Cortex of kidney (tissue), 1 donor: ENCODE data around the gene DDX25.
A peak's percentile ranks its signal among the peaks of the same experiment; 100 is the strongest.
"Not testable (repeated sequence)": the region's sequence is repeated elsewhere in the genome, so short reads cannot be mapped to it uniquely, and the experiment has no call there.

Experiments used
- DNase-seq: peaks from one replicate; lab custom pipeline; 2025; lab: John Stamatoyannopoulos, UW

Gene DDX25

DNA sequence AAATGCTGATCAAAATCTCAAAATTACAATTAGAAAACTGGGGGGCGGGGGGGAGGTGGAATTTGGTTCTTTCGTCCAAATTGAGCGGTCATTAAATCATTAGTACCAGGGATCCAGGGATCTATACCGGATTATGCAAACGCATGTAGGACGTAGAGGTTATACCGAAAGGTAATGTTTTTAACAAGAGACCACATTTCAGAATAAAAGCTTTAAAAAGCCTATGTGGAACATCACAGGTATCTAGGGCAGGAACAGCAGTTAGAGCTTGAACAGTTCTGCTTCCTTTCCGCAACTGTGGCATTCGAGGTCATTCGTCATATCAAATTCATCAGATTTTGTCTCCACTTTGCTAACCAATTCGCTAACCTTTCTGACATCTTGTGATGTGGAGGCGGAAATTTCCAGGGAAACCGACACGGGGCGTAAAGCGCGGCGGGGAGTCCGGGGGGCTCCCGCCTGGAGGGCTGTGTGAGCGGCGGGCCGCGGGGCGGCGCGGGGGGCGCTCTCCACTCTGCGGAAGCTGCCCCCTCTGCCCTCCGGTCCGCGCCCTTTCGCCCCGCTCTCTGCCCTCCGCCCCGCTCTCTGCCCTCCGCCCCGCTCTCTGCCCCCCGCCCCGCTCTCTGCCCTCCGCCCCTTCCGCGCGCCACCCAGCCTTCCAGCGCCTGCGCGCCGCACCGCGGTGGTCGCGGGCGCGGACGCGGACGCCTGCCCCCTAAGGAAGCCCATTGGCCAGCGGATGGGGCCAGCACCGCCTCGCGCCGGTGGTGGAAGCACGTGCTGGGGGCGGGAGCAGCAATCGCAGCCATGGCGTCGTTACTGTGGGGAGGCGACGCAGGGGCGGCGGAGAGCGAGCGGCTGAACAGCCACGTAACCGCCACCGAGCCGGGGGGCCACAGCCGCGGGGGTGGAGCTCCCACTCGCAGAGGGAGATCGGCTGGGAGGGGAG lies at the start of gene DDX25:
Gene DDX25 (plus strand): TSS at position 798 of the 949 bp plus-strand sequence. CDS start 10 bp downstream, at position 808.
- no peak for DNase-seq

DNA sequence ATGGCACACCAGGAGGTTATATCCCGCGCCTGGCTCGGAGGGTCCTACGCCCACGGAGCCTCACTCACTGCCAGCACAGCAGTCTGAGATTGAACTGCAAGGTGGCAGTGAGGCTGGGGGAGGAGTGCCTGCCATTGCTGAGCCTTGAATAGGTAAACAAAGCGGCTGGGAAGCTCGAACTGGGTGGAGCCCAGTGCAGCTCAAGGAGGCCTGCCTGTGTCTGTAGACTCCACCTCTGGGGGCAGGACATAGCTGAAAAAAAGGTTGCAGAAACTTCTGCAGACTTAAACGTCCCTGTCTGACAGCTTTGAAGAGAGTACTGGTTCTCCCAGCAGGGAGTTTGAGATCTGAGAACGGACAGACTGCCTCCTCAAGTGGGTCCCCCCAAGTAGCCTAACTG lies 46.6 kb upstream of the DDX25 start:
- DNase-seq, result not testable (repeated sequence)

DNA sequence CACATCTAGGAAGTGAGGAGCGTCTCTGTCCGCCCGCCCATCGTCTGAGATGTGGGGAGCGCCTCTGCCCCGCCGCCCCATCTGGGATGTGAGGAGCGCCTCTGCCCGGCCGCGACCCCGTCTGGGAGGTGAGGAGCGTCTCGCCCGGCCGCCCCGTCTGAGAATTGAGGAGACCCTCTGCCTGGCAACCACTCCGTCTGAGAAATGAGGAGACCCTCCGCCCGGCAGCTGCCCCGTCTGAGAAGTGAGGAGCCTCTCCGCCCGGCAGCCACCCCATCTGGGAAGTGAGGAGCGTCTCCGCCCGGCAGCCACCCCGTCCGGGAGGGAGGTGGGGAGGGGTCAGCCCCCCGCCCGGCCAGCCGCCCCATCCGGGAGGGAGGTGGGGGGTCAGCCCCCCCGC lies 41.5 kb upstream of the DDX25 start:
- DNase-seq, result not testable (repeated sequence)

DNA sequence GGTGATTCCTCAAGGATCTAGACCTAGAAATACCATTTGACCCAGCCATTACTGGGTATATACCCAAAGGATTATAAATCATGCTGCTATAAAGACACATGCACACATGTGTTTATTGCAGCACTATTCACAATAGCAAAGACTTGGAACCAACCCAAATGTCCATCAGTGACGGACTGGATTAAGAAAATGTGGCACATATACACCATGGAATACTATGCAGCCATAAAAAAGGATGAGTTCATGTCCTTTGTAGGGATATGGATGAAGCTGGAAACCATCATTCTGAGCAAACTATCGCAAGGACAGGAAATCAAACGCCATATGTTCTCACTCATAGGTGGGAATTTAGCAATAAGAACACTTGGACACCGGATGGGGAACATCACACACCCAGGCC lies 39.0 kb upstream of the DDX25 start:
- DNase-seq, result not testable (repeated sequence)

DNA sequence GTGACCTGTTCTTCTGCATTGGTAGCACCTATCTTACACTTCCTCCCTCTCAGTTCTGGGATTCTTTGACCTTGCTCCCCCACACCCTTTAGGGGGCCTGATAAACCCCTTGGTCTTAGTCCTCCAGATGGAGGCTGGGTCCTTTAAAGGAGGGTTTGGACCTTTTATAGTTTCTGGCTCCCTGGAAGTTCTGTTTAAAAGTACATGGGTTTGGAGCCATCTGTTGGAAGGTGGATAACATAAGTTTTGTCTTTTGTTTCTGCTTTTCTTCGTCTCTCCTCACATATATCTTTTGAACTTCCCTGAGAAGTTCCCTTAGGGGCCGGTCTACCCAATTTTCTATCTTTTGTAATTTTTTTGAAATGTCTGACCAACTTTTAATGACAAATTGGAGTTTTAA lies 34.8 kb upstream of the DDX25 start:
- no peak for DNase-seq

DNA sequence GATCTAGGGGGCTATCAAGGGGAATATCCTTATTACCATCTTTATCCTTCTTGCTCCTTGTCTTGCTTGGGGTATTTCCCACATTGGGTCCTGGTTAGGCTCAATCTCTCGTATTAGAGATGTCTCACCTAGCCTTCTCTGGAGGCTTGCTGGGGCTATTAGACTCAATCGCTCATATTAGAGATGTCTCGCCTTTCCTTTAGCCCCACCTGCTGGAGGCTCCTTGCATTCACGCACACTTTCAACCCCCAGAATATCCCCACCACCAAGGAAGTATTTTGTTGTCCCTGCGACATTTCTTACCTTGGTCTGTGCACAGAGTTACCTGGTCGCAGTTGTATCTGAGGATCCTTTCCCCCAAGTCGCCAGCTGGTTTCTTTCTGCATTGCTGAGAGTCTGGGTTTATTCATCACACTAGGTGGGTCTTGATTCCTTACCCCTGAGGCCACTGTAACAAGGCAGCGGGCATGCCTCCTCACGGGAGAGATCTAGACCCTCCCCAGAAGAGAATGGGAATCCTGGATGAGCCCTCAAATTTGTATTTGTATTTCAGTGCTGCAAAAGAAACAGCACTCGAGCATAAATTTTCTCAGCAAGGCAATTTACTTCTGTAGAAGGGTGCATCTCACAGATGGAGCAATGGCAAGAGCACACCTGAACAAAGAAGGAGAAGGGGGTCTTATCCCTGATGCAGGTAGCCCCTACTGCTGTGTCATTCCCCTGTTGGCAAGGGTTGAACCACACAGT lies 32.7 kb upstream of the DDX25 start:
- no peak for DNase-seq

DNA sequence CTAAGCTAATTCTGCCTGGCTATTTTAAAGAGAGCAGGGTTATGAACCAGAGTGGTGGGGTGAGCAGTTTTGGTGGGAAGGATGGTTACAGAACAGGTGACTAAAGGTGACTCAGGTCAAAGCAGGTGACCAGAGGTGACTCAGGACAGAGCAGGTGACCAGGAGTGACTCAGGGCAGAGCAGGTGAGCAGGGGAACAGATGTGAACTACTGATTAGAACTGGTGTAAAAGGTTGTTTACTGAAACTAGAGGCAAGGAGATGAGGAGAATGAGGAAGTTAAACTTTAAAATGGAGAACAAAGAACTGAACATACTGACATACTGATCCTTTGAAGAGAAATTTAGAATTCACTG lies 32.2 kb upstream of the DDX25 start:
- no peak for DNase-seq

DNA sequence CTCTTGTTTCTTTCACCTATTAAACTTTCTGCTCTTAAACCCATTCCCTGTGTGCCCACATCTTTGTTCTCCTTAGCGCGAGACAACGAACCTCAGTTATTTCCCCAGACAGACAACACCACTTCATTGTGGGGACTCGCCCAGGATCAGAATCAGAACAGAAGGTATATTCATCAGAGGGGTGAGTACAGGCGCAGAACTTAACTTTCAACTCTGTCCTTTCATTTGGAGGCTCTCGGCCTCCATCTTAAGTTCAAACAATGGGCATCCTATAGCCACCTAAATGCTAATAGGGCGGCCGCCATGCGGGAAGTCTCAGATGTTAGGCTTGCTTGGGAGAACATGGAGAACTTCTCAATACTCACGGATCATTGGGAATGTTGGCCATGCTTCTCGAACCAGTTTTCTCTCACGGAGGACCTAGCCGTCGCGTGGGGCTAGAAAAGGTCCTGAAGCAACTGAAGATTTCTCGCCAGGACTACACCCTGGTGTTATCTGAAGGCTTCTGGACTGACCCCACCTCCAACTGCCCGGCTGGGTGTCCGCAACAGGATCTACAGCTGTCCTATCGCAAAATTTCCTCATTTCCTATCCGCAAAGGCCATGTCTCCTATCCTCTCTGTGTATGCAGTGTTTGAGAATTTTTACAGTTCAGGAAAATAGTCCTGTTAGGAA lies 30.3 kb upstream of the DDX25 start:
- DNase-seq, result no peak

DNA sequence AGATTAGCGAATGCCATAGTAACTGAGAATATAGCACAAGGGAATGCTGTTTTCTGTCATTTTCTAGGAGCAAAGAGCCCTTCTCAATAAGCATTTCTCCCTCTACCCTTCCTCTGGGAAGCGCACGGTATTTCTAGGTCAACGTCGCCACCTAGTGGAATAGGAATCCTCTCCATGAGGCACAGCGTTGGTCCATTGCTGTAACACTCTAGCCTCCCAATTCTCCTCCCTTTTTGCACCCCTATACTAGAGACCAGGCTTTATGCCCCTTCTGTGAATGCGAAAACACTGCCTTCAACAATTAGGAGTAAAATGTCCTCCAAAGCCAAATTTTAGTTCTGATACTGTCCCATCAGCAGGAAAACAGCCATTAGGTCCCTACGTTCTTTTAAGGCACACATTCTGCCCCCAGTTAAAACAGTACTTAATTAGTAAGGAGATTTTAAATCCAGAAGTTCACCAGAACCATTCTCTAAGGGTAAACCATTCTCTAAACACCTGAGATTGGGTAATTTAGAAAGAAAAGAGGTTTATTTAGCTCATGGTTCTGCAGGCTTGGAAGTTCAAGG lies 29.7 kb upstream of the DDX25 start:
- no peak for DNase-seq

DNA sequence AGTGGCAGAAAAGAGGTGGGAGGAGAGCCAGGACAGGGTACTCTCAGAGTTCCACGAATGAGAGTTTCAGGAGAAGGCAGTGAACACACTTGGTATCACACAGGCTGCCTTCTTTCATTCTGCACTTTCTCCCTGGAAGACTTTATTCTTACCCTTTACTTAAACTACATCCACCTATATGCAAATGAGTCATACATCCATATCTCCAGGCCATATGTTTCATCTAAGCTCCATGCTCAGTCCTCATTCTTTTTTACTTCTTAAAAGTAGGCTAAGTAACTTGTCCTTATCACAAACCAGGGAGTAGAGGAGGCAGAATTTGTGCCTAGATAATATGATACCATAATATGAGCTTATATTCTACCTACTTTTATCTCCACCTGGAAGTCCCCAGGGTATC lies 23.0 kb upstream of the DDX25 start:
- DNase-seq, result no peak

DNA sequence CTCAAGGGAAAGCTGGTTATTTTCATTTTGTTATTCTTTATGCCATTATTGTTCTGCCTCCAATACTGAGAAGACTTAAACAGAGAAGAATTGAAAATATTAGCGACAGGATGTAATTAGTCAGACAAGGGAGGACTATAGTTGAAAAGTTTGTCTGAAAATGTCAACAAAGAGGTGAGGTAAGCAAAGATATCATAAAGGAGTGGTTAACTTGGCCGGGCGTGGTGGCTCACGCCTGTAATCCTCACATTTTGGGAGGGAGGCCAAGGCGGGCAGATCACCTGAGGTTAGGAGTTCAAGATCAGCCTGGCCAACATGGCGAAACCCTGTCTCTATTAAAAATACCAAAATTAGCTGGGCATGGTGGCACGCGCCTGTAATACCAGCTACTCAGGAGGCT lies 20.9 kb upstream of the DDX25 start:
- DNase-seq, result no peak

DNA sequence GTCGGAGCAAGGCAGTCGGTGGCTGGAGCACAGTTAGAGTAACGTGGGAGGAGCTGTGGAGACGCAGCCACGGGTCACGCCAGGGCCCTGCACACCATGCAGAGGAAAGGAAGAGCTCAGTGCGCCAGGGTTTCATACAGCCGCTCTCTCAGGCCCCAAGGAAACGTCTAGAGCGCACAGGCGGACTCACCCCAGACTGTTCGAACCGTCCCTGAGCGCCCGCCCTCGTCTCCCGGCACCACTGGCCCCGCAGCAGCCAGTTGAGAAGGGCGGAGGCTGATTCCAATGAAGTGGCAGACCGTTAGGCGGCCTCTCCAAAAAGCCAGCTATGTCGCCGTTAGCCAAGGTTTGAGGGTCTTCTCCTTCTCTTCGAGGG lies 17.3 kb upstream of the DDX25 start:
- no peak for DNase-seq

DNA sequence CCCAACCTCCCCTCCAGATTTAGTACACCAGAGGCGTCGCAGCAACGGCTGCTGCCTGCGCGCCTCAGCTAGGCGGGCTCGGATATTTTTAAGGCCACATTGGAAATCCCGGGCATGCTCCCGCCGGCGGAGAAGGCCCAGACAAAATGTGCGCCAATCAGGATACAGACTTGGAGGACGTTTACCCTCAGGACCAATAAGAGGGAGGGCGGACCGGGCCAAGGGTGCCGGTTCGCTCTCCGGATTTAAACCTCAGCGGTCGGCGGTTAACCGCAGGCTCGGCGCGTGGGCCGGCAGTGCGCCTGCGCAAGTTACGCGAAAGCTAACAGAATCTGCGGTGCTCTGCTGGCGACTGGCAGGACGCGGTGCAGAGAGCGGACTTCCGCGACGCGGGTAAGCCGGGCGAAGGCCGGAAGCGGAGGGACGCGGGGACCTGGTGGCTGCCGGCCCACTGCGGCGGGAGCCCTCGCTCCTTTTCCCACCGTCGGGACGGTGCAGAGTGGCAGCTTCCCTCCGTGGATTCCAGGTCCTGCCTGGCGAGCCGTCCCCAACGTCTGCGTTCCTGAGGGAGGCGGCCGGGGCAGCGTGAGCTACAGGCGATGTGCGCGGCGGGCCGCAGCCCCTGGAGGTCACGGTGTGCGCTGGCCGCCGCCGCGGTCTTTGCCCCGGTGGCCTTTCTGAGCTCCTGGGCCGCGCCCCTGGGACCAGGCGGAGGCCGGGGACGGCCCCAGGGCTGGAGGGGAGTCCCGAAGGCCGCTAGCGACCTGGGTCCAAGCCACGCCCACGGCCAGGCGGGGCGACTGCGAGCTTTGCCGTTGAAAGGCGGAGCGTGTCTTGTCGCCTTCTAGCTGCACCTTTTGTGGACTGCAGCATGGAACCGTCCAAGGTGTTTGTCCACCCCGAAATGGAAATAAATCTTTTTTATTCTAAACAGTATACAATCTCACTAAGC lies 16.7 kb upstream of the DDX25 start, which contains the start of gene HYLS1:
Gene HYLS1 (plus strand): TSS at position 296 of the 952 bp plus-strand sequence. CDS start 11,701 bp downstream, outside the sequence.
- DNase-seq, result peak; percentile 44

DNA sequence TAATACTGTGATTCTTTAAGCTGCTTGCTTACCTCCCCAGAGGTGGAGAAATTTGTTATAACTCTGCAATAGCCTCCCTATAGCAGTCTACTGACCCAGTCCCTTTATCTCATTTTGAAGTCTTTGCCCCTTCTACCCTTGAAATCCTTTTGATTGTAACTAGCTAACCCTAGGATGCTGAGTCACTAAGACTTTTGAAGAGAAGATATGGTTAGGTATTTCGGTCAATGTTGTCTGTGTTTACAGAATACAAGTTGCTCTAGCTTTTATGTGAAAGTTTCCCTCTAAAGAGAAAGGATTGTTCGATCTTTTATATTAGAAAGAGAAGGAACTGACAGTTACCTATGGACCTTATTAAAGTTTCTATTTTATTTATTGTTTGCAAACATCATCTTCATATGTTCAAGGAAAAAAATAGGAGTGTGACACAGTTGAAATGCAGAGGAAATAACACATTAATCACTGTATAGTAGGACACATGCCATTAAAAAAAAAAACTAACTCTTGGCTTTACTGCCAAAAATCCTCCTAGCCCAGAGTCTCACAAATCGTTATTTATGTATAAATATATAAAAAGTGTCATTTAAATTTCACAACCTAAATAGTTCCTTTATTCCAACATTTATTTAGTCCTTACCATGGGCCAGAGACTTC lies 13.7 kb upstream of the DDX25 start:
- DNase-seq, result no peak

DNA sequence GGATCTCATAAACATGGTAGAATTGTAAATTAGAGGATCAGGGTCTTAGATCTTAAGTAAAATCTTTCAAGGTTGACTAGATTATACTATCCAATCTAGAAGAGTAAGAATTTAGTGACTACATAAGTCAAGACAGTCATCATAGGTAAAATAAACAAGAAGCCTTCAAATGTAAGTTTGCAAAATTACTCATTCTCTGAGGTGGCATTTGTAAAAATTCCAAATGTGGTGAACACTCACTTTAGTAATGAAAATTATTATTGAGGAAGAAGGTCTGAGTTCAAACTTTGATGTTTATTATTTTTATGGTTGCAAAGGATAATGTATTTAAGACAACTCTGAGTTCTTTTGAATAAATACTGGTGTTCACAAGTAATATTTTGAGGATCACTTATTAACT lies 12.2 kb upstream of the DDX25 start:
- DNase-seq, result no peak

DNA sequence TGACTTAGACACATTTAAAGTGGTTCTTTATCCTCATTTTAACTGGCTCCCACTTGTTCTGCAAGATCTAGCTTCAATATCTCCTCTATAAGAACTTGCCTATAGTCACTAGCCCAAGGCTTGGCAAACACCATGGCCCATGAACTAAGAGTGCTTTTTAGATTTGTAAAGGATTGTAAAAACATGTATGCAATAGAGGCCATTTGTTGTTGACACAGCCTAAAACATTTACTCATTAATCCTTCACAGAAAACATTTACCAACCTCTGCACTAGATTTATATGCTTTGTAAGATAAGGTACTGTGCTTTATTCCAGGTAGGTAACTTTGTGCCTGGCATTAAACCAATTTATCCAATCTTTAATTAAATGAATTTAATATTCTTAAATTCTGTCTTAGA lies 11.3 kb upstream of the DDX25 start:
- DNase-seq, result no peak

DNA sequence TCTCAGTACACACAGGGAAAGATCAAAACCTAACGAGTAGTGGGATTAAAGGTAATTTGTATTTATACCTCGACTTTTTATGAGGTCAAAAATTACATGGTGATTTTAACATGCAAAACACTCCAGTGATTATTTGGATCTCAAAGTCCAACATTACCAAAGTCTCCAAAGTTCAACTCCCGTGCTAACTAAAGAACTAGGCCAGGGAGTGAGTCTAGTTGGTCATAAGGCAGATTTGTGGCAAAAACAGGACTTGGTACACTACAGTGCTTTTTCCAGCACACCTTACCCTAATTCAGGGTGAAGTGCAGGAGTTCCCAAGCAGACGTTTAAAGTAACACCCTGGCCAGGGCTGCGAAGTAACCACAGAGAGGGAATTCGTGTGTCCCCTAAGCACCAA lies 2.4 kb upstream of the DDX25 start:
- DNase-seq, result no peak

DNA sequence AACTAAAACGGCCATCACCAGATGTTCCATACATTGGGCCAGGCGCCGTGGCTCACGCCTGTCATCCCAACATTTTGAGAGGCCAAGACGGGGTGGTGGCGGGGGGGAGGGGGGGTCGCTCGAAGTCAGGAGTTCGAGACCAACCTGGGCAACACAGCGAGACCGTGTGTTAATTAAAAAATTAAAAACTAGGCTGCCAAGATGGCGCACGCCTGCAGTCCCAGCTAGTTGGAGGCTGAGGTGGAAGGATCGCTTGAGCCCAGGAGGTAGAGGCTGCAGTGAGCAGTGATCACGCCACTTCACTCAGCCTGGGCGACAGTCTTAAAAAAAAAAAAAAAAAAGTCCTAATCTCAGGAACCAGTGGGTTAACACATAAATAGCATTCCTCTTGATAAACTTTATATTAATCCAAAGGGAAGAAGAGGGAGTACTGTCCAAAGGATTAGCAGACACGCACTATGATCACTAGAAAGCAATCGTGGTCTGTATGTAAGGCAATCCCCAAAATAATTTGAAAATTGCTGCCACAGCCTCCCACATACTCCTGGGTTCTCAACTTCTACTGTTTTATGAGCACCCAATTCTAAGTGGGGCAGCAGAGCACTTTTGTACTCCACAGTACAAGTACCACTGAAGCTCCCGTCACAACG lies 1.9 kb upstream of the DDX25 start:
- no peak for DNase-seq

DNA sequence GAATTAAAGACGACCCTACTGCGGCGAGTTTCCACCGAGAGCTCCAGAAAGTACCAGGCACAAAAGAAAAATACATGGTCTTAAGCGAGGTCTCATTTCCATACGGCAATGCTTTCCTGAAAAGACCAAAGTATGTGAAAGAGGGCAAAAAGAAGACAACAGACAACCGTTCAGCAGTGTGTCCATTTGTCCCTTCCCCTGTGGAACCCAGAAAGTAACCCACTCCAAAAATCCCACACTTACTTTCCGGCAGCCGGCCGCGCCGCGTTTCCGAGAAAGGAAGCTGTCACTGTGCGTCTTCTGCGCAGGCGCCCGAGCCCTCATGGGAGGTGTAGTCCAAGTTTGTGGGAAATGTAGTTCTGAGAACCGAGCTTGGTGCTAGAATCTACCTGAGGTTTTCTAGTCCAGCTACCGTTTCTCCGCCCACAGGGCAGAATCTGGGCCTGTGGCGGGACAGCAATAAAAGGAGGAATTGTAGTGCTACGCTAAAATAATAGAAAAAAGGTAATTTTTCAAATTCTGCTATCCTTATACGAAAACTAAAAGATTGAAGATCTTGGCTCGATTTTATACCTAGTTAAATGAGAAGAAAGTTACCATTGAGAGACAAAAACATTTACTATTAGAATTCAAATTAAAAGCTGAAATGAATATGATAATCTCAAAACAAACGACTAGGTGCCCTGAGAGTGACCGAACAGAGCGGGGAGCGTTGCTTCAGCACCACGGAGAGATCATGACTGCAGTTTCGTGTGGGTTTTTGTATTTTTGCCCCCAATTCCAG lies 1.2 kb upstream of the DDX25 start, which contains the start of gene PUS3:
Gene PUS3 (minus strand): TSS at position 280 of the 784 bp plus-strand sequence. CDS start 6,922 bp downstream, outside the sequence.
- no peak for DNase-seq
